ENCODE data around the gene MSS51.
"Not testable (repeated sequence)": the region's sequence is repeated elsewhere in the genome, so short reads cannot be mapped to it uniquely, and the experiment has no call there.

MSS51 gene

GRCh38 chr10:73413528-73414229, 19.7 kb downstream of the MSS51 start, which contains the start of gene ANXA7:
Gene ANXA7, minus strand, starts transcription at chr10:73414058. Its CDS starts 13,202 bp downstream, at chr10:73400856.
- peak; percentile 80 for DNase-seq

GRCh38 chr10:73413108-73413527, 20.2 kb downstream of the MSS51 start:
- DNase-seq, result peak; percentile 73

GRCh38 chr10:73410897-73411296, 22.5 kb downstream of the MSS51 start:
- no peak for DNase-seq

- no peak for DNase-seq
Measured at GRCh38 chr10:73408978-73409521, 24.3 kb downstream of the MSS51 start.

- no peak for DNase-seq
Measured at GRCh38 chr10:73408061-73408460, 25.3 kb downstream of the MSS51 start.

GRCh38 chr10:73407495-73407894, 25.9 kb downstream of the MSS51 start:
- no peak for DNase-seq

- DNase-seq, result peak; percentile 82
Measured at GRCh38 chr10:73406846-73407245, 26.5 kb downstream of the MSS51 start.

- no peak for DNase-seq
Measured at GRCh38 chr10:73405556-73405955, 27.8 kb downstream of the MSS51 start.

- DNase-seq, result no peak
Measured at GRCh38 chr10:73404690-73405089, 28.7 kb downstream of the MSS51 start.

- no peak for DNase-seq
Measured at GRCh38 chr10:73401636-73402035, 31.7 kb downstream of the MSS51 start.

GRCh38 chr10:73399063-73399462, 34.3 kb downstream of the MSS51 start:
- no peak for DNase-seq

- DNase-seq, result no peak
Measured at GRCh38 chr10:73398024-73398423, 35.3 kb downstream of the MSS51 start.

- DNase-seq, result not testable (repeated sequence)
Measured at GRCh38 chr10:73394325-73394724, 39.0 kb downstream of the MSS51 start.

GRCh38 chr10:73388228-73388627, 45.1 kb downstream of the MSS51 start:
- no peak for DNase-seq

- DNase-seq, result no peak
Measured at GRCh38 chr10:73386583-73386982, 46.8 kb downstream of the MSS51 start.

GRCh38 chr10:73379064-73379748, 54.2 kb downstream of the MSS51 start:
- no peak for DNase-seq

- DNase-seq, result no peak
Measured at GRCh38 chr10:73376679-73377078, 56.7 kb downstream of the MSS51 start.
